EH (cell line): ENCODE measurements around the gene LLGL2.
"Not testable (repeated sequence)": the region's sequence is repeated elsewhere in the genome, so short reads cannot be mapped to it uniquely, and the experiment has no call there.

Experiments used
- DNase-seq: peaks from one replicate; pipeline ENCODE4 v3.0.0-alpha.2; 2015; ENCODE audit warnings: low read depth

Gene LLGL2

GRCh38 chr17:75507733-75508719 lies 17.5 kb upstream of the LLGL2 start:
- peak; percentile 27 for DNase-seq

- DNase-seq, result no peak
These were observed 16.6 kb upstream of the LLGL2 start for GRCh38 chr17:75508931-75509361.

DNA sequence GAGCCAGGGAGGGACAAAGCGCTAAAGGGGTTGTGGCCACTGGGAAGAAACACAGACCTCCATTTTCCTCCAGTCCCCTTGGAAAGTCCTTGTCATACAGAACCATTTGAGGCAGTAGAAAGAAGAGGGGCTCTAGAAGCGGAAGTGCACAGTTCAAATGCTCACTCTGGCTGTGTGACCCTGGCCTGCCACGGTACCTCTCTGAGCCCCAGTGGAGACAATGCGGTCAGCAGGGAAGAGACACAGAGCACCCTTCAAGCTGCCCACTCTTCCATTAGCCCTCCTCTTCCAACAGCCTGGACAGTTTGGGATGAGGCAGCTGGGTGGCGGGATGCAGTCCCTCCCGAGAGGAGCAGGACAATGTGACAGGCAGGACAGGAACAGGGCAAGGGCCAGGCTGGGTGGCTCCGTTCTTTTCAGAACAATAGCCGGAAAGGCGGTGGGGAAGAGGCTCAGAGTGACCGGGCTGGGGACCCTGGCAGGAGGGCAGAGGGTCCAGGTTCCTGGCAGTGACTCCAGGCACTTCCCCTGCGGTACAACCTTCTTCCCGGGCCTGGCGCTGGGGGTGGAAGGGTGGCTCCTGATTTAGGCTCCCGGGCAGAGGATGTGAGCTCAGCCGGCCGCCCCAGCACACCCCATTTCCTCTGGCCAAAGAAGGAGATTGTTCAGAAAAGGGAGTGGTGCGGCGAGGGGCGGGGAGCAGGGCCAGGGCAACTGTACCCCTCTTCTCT lies 15.8 kb upstream of the LLGL2 start:
- no peak for DNase-seq

DNA sequence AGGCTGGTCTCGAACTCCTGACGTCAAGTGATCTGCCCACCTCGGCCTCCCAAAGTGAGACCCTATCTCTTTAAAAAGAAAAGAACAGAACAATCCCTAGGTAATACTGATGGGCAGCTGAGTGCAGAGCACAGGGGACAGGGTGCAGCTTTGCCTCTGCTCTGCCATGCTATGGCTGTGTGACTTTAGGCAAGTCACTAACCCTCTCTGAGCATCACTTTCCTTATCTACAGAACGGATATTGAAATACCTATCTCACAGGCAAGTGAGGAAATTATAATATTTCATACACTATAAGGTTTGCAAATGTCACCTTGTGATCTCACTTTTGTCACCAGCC lies 14.3 kb upstream of the LLGL2 start:
- no peak for DNase-seq

DNA sequence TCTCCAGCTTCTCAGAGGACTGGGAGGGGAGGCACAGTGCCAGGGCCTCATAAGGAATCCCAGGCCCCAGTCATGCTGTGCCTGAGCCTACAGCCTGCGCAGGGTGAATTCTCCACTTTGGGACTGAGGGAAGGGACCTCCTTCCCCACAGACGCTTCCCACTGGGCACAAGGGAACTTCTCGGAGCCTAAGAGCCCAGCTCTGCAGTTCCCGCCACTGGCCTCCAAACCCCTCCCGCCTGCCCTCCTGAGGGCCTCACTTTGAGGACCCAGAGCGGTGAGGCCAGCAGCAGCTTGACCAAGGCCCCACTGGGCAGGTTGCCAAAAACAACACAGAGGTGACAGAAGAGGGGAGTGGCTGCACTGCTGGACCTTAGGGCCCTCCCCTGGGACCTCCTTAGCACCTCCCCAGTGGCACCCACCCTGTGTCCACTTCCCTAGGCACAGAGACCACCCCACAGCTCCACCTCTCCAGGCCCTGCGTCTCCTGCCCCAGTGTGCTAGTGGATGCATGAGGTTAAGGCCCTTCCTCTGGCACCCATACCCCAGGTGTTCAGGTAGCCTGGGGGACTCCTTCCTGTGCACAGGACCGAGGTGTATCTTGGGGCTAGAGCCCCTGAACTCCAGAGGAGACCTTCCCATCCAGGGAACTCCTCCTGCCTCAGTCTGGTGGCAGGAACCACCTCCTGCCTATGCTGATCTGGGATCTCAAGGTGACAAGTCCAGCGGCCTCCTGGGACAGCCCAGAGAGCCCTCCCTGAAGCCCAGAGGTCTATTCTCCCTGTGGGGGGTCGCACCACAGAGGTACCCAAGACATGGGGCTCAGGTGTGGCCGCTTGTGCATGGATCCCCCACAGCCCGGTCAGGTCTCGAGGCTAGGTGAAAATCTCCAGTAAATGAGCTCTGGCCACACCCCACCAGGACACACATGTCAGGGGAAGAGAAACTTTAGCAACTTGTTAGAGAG lies 13.6 kb upstream of the LLGL2 start:
- DNase-seq, result peak; percentile 28

- DNase-seq, result peak; percentile 30
These were observed 12.4 kb upstream of the LLGL2 start for GRCh38 chr17:75512926-75513640.

DNA sequence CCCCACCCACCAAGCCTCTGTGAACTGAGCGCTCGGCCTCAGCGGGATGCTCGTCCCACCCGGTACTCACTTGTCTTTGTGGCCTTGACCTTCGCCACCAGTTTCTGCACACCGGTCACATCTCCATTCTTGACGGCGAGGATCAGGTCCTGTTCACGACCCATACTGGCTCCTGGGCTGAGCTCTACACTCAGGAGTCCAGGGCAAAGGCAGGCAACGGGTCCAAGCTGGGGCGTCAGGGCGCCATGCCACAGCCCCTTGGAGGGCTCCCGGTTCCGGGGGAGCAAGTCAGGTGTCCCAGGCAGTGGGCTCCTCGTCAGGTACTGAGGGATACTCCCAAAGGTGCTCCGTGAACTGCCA lies 11.9 kb upstream of the LLGL2 start:
- no peak for DNase-seq

- peak; percentile 32 for DNase-seq
These were observed 11.1 kb upstream of the LLGL2 start for GRCh38 chr17:75514299-75514918.

DNA sequence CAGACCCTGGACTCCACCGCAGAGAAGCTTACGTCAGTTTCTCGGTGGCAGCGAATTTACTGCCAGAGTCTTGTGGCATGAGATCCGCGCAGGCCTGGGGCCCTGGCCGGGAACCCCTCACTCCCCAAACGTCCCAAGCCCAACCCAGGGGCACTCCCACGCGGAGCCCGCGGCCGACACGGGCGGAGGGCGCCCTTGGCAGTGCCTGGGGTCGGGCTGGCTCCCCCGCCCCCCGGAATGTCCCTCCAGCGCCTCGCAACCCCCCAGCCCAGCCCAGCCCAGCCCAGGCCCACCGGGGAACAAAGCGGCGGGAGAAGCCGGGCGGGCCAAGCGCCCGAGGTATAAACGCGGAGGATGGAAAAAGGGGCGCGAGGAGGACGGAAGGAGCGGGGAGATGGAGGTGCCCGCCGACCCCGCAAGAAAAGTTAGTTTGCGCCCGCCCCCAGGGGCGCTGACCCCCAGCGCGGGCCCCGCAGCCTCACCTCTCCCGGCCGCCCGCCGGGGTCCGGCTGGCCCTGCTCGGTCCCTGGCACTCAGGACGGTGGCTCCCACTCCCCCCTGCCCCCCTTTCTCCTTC lies 10.5 kb upstream of the LLGL2 start:
- DNase-seq, result peak; percentile 37

GRCh38 chr17:75515496-75516254 lies 9.8 kb upstream of the LLGL2 start, which contains the start of gene CASKIN2:
Gene CASKIN2 (minus strand): TSS chr17:75515537. CDS start chr17:75513804, 1,733 bp downstream.
- peak; percentile 92 for DNase-seq

DNA sequence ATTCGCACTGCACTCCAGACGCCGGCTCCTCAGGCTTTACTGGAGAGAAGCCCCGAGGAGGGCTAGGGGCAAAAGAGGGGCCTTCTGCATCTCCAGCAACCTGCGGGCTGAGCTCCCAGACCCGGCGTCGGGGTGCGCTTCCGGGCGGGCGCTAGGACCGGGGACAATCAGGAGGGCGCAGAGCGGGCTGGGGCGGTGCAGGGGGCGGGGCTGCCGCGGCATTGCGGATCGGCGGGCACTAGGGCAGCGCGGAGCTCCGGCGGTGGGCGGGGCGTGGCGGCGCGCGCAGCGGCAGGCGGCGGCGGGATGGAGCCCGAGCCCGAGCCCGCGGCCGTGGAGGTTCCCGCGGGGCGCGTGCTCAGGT lies 9.3 kb upstream of the LLGL2 start, which contains the start of gene TSEN54:
Gene TSEN54, plus strand, starts transcription at position 274 of the 364 bp plus-strand sequence. Its CDS starts 33 bp downstream, at position 307.
- DNase-seq, result peak; percentile 90

GRCh38 chr17:75516619-75517296 lies 8.7 kb upstream of the LLGL2 start:
- DNase-seq, result peak; percentile 38

GRCh38 chr17:75517297-75517865 lies 8.1 kb upstream of the LLGL2 start:
- peak; percentile 24 for DNase-seq

GRCh38 chr17:75518201-75518600 lies 7.3 kb upstream of the LLGL2 start:
- no peak for DNase-seq

GRCh38 chr17:75518983-75519537 lies 6.4 kb upstream of the LLGL2 start:
- no peak for DNase-seq

DNA sequence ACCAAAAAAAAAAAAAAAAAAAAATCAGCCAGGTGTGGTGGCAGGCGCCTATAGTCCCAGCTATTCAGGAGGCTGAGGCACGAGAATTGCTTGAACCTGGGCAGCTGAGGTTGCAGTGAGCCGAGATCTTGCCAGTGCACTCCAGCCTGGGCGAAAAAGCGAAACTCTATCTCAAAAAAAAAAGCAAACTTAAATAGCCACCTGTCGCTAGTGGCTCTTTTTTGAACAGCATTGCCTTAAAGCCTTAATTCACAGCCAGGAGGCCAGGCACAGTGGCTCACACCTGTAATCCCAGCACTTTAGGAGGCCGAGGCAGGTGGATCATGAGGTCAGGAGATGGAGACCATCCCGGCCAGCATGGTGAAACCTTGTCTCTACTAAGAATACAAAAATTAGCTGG lies 5.1 kb upstream of the LLGL2 start:
- not testable (repeated sequence) for DNase-seq

- DNase-seq, result no peak
These were observed 4.2 kb upstream of the LLGL2 start for GRCh38 chr17:75521290-75521689.
